HEK293 (cell line): ENCODE data around the gene ZNF726.
"Not testable (repeated sequence)": the region's sequence is repeated elsewhere in the genome, so short reads cannot be mapped to it uniquely, and the experiment has no call there.

Experiments
- CTCF ChIA-PET: fragments of 350-600 bp; formaldehyde crosslinking; extraction: SDS; loops from one replicate; lab custom pipeline; 2021; ENCODE audit warnings: antibody characterized with exemption; lab: Yijun Ruan, JAX
- POLR2A ChIA-PET: fragments of 300-600 bp; formaldehyde crosslinking; extraction: SDS; loops from one replicate; lab custom pipeline; 2020; ENCODE audit warnings: antibody characterized with exemption, inconsistent platforms; lab: Yijun Ruan, JAX
- H3K27ac ChIP-seq: fragments of 200-500 bp; sonication (Bioruptor generic); 2 replicates; pipeline ENCODE4 v1.5.1; 2014; ENCODE audit warnings: low read depth, low read length, control low read depth, inconsistent platforms; ENCODE audit errors: extremely low read depth
- H3K36me3 ChIP-seq, 2 experiments: fragments of 200-500 bp in 1 of 2; sonication (Bioruptor generic) in 1 of 2; 1 replicate in 1 of 2; 2 replicates in 1 of 2; pipeline ENCODE4 v1.5.1; 2014 to 2017; ENCODE audit warnings: inconsistent platforms in 2 of 2, low read length in 2 of 2; ENCODE audit not compliant: control insufficient read depth in 2 of 2, insufficient read depth in 1 of 2
- H3K4me1 ChIP-seq: fragments of 200-500 bp; sonication (Bioruptor generic); 2 replicates; pipeline ENCODE4 v1.5.1; 2014; ENCODE audit warnings: mild to moderate bottlenecking, low read length, inconsistent platforms; ENCODE audit not compliant: control insufficient read depth, insufficient read depth
- H3K4me3 ChIP-seq: 2 replicates; pipeline ENCODE4 v1.5.1; 2011; ENCODE audit warnings: low read depth, mild to moderate bottlenecking, control low read depth, low read length, moderate library complexity
- H3K9me3 ChIP-seq: fragments of 200-500 bp; sonication (Bioruptor generic); 2 replicates; pipeline ENCODE4 v1.5.1; 2014; ENCODE audit warnings: low read depth, low read length, inconsistent platforms; ENCODE audit not compliant: control insufficient read depth, insufficient read depth
- FEZF1 ChIP-seq: fragments of 450-650 bp; formaldehyde crosslinking; IDR thresholded peaks from 2 replicates; pipeline ENCODE4 v1.5.1; 2016; ENCODE audit warnings: missing biosample characterization, missing genetic modification characterization
- PRDM1 ChIP-seq: fragments of 450-650 bp; formaldehyde crosslinking; IDR thresholded peaks from 2 replicates; pipeline ENCODE4; 2016; ENCODE audit warnings: missing biosample characterization, missing genetic modification characterization
- SCRT2 ChIP-seq: fragments of 450-650 bp; formaldehyde crosslinking; IDR thresholded peaks from 2 replicates; pipeline ENCODE4 v1.5.1; 2016; ENCODE audit warnings: missing biosample characterization, missing genetic modification characterization
- WT1 ChIP-seq: fragments of 450-650 bp; formaldehyde crosslinking; IDR thresholded peaks from 2 replicates; pipeline ENCODE4 v1.5.1; 2016; ENCODE audit warnings: missing biosample characterization, missing genetic modification characterization
- ZBTB21 ChIP-seq: fragments of 450-650 bp; formaldehyde crosslinking; IDR thresholded peaks from 2 replicates; pipeline ENCODE4 v1.5.1; 2017; ENCODE audit warnings: missing biosample characterization, missing genetic modification characterization
- ZNF121 ChIP-seq: fragments of 450-650 bp; formaldehyde crosslinking; IDR thresholded peaks from 2 replicates; pipeline ENCODE4 v1.5.1; 2016; ENCODE audit warnings: missing biosample characterization, missing genetic modification characterization
- ZNF146 ChIP-seq: fragments of 450-650 bp; formaldehyde crosslinking; IDR thresholded peaks from 2 replicates; pipeline ENCODE4 v1.5.1; 2016; ENCODE audit warnings: missing biosample characterization, missing genetic modification characterization
- ZNF155 ChIP-seq: fragments of 450-650 bp; formaldehyde crosslinking; IDR thresholded peaks from 2 replicates; pipeline ENCODE4 v1.5.1; 2016; ENCODE audit warnings: missing biosample characterization, missing genetic modification characterization
- ZNF2 ChIP-seq: fragments of 450-650 bp; formaldehyde crosslinking; IDR thresholded peaks from 2 replicates; pipeline ENCODE4 v1.5.1; 2016; ENCODE audit warnings: missing biosample characterization, missing genetic modification characterization
- ZNF366 ChIP-seq: fragments of 450-650 bp; formaldehyde crosslinking; conservative IDR thresholded peaks from 2 replicates; pipeline ENCODE4 v1.5.1; 2016; ENCODE audit warnings: missing biosample characterization, missing genetic modification characterization
- ZNF549 ChIP-seq: fragments of 450-650 bp; IDR thresholded peaks from 2 replicates; pipeline ENCODE4 v1.5.1; 2018; ENCODE audit warnings: missing biosample characterization, missing genetic modification characterization, mild to moderate bottlenecking, inconsistent platforms, moderate library complexity
- ZNF701 ChIP-seq: fragments of 450-650 bp; formaldehyde crosslinking; IDR thresholded peaks from 2 replicates; pipeline ENCODE4 v1.5.1; 2016; ENCODE audit warnings: missing biosample characterization, missing genetic modification characterization
- ZNF843 ChIP-seq: fragments of 450-650 bp; formaldehyde crosslinking; IDR thresholded peaks from 2 replicates; pipeline ENCODE4 v1.5.1; 2016; ENCODE audit warnings: missing biosample characterization, missing genetic modification characterization
- TF ChIP-seq, protein P1 (sequence below): fragments of 450-650 bp; formaldehyde crosslinking; IDR thresholded peaks from 2 replicates; pipeline ENCODE4 v1.5.1; 2016; ENCODE audit warnings: missing biosample characterization, missing genetic modification characterization
- TF ChIP-seq, protein P2 (sequence below): fragments of 450-650 bp; formaldehyde crosslinking; IDR thresholded peaks from 2 replicates; pipeline ENCODE4 v1.5.1; 2016; ENCODE audit warnings: missing biosample characterization, missing genetic modification characterization
- TF ChIP-seq, protein P3 (sequence below): fragments of 450-650 bp; formaldehyde crosslinking; IDR thresholded peaks from 2 replicates; pipeline ENCODE4 v1.5.1; 2017; ENCODE audit warnings: missing biosample characterization, missing genetic modification characterization
- TF ChIP-seq, protein P4 (sequence below): fragments of 450-650 bp; formaldehyde crosslinking; optimal IDR thresholded peaks from 2 replicates; pipeline ENCODE3; 2016; ENCODE audit warnings: missing biosample characterization, mild to moderate bottlenecking, missing genetic modification characterization
- TF ChIP-seq, protein P5 (sequence below): fragments of 450-650 bp; formaldehyde crosslinking; IDR thresholded peaks from 2 replicates; pipeline ENCODE4 v1.5.1; 2016; ENCODE audit warnings: missing biosample characterization, missing genetic modification characterization, borderline replicate concordance
- TF ChIP-seq, protein P6 (sequence below): sonication (generic); formaldehyde crosslinking; IDR thresholded peaks from 2 replicates; pipeline ENCODE4 v1.8.1; 2022; ENCODE audit warnings: mild to moderate bottlenecking, moderate library complexity, missing genetic modification reagents

ZNF726 gene

DNA sequence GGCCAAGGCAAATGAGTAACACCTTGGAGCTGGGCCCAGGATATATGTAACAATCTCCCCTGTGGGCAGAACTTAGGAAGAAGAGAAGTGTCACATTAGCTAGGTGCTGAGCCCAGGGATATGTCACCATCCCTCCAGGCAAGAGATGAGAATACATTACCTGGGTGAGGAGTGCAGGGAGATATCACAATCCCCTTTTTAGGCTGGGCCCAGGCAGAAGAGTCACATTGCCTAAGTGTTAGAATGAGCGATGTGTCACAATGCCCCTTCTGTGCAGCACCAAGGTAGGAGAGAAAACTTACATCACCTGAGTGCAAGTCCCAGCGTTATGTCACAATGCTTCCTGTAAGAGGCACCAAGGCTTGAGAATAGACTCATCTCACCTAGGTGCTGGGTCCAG lies 60.3 kb downstream of the ZNF726 start:
- H3K4me1 ChIP-seq, result no peaks in the 10 kb centered on the region
- ChIA-PET POLR2A (no interaction called here), CTCF (no interaction called here)
- no peak overlapping the region for H3K27ac ChIP-seq
- H3K9me3 ChIP-seq, result no peaks in the 10 kb centered on the region
- H3K4me3 ChIP-seq, result no peak overlapping the region
- H3K36me3 ChIP-seq, result no peaks in the 10 kb centered on the region
- TF ChIP-seq SCRT2 (tag by site-specific recombination) (no peak), ZNF121 (no peak), PRDM1 (tag by site-specific recombination) (no peak), WT1 (tag by site-specific recombination) (no peak), FEZF1 (tag by site-specific recombination) (no peak), ZNF549 (tag by site-specific recombination) (no peak), ZNF701 (tag by site-specific recombination) (no peak), ZBTB21 (no peak), ZNF366 (tag by site-specific recombination) (no peak), ZNF2 (no peak), ZNF146 (tag by site-specific recombination) (no peak), ZNF843 (tag by site-specific recombination) (no peak), ZNF155 (tag by site-specific recombination) (no peak)
- TF ChIP-seq, protein P1, sequence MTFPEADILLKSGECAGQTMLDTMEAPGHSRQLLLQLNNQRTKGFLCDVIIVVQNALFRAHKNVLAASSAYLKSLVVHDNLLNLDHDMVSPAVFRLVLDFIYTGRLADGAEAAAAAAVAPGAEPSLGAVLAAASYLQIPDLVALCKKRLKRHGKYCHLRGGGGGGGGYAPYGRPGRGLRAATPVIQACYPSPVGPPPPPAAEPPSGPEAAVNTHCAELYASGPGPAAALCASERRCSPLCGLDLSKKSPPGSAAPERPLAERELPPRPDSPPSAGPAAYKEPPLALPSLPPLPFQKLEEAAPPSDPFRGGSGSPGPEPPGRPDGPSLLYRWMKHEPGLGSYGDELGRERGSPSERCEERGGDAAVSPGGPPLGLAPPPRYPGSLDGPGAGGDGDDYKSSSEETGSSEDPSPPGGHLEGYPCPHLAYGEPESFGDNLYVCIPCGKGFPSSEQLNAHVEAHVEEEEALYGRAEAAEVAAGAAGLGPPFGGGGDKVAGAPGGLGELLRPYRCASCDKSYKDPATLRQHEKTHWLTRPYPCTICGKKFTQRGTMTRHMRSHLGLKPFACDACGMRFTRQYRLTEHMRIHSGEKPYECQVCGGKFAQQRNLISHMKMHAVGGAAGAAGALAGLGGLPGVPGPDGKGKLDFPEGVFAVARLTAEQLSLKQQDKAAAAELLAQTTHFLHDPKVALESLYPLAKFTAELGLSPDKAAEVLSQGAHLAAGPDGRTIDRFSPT (tag by site-specific recombination), result no peak
- TF ChIP-seq, protein P2, sequence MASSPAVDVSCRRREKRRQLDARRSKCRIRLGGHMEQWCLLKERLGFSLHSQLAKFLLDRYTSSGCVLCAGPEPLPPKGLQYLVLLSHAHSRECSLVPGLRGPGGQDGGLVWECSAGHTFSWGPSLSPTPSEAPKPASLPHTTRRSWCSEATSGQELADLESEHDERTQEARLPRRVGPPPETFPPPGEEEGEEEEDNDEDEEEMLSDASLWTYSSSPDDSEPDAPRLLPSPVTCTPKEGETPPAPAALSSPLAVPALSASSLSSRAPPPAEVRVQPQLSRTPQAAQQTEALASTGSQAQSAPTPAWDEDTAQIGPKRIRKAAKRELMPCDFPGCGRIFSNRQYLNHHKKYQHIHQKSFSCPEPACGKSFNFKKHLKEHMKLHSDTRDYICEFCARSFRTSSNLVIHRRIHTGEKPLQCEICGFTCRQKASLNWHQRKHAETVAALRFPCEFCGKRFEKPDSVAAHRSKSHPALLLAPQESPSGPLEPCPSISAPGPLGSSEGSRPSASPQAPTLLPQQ (tag by site-specific recombination), result no peak
- TF ChIP-seq, protein P3, sequence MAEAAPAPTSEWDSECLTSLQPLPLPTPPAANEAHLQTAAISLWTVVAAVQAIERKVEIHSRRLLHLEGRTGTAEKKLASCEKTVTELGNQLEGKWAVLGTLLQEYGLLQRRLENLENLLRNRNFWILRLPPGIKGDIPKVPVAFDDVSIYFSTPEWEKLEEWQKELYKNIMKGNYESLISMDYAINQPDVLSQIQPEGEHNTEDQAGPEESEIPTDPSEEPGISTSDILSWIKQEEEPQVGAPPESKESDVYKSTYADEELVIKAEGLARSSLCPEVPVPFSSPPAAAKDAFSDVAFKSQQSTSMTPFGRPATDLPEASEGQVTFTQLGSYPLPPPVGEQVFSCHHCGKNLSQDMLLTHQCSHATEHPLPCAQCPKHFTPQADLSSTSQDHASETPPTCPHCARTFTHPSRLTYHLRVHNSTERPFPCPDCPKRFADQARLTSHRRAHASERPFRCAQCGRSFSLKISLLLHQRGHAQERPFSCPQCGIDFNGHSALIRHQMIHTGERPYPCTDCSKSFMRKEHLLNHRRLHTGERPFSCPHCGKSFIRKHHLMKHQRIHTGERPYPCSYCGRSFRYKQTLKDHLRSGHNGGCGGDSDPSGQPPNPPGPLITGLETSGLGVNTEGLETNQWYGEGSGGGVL (tag by site-specific recombination), result no peak
- TF ChIP-seq, protein P4, sequence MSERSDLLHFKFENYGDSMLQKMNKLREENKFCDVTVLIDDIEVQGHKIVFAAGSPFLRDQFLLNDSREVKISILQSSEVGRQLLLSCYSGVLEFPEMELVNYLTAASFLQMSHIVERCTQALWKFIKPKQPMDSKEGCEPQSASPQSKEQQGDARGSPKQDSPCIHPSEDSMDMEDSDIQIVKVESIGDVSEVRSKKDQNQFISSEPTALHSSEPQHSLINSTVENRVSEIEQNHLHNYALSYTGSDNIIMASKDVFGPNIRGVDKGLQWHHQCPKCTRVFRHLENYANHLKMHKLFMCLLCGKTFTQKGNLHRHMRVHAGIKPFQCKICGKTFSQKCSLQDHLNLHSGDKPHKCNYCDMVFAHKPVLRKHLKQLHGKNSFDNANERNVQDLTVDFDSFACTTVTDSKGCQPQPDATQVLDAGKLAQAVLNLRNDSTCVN (tag by site-specific recombination), result no peak
- TF ChIP-seq, protein P5, sequence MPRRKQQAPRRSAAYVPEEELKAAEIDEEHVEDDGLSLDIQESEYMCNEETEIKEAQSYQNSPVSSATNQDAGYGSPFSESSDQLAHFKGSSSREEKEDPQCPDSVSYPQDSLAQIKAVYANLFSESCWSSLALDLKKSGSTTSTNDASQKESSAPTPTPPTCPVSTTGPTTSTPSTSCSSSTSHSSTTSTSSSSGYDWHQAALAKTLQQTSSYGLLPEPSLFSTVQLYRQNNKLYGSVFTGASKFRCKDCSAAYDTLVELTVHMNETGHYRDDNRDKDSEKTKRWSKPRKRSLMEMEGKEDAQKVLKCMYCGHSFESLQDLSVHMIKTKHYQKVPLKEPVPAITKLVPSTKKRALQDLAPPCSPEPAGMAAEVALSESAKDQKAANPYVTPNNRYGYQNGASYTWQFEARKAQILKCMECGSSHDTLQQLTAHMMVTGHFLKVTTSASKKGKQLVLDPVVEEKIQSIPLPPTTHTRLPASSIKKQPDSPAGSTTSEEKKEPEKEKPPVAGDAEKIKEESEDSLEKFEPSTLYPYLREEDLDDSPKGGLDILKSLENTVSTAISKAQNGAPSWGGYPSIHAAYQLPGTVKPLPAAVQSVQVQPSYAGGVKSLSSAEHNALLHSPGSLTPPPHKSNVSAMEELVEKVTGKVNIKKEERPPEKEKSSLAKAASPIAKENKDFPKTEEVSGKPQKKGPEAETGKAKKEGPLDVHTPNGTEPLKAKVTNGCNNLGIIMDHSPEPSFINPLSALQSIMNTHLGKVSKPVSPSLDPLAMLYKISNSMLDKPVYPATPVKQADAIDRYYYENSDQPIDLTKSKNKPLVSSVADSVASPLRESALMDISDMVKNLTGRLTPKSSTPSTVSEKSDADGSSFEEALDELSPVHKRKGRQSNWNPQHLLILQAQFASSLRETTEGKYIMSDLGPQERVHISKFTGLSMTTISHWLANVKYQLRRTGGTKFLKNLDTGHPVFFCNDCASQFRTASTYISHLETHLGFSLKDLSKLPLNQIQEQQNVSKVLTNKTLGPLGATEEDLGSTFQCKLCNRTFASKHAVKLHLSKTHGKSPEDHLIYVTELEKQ (tag by site-specific recombination), result no peak
- TF ChIP-seq, protein P6, sequence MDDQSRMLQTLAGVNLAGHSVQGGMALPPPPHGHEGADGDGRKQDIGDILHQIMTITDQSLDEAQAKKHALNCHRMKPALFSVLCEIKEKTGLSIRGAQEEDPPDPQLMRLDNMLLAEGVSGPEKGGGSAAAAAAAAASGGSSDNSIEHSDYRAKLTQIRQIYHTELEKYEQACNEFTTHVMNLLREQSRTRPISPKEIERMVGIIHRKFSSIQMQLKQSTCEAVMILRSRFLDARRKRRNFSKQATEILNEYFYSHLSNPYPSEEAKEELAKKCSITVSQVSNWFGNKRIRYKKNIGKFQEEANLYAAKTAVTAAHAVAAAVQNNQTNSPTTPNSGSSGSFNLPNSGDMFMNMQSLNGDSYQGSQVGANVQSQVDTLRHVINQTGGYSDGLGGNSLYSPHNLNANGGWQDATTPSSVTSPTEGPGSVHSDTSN, result no peak

DNA sequence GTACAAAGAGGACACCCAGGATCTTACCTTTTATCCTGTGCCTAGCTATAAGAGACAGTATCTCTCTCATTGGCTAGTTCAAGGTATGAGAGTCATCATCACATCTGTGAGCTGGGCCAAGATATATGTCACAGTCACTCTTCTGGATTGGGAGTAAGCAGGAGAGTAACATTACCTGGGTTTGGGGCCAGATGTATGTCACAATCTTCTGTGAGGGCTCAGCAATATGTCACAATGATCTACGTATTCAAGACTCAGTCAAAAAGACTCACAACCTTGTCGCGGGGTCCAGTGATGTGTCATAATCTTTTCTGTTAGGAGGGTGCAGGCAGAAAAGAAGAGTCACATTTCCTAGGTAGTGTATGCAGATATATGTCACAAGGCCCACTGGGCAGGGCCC lies 61.9 kb downstream of the ZNF726 start:
- H3K9me3 ChIP-seq, H3K4me3 ChIP-seq, POLR2A ChIA-PET, H3K27ac ChIP-seq, CTCF ChIA-PET, H3K36me3 ChIP-seq, H3K4me1 ChIP-seq: not testable (repeated sequence)

DNA sequence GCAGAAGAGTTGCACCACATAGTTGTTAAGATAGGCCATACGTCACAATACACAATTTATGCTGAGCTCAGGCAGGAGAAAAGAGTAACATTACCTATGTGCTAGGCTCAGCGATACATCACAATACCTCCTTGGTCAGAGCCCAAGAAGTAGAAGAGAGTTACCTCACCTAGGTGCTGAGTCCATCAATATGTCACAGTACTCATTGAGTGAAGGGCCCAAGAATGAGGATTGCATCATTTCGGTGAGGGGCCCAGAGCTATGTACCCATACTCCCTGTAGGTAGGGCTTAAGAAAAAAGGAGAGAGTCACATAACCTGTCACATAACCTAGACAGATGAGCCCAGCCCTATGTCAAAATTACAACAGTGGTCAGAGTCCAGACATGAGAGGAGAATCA lies 62.6 kb downstream of the ZNF726 start:
- H3K36me3 ChIP-seq, H3K4me3 ChIP-seq, CTCF ChIA-PET, H3K9me3 ChIP-seq, H3K27ac ChIP-seq, H3K4me1 ChIP-seq, POLR2A ChIA-PET: not testable (repeated sequence)
